ENCODE data around the gene RCN2.

RCN2 gene

GRCh38 chr15:76939715-76940114, 8.2 kb downstream of the RCN2 start:
- TF ChIP-seq, protein P1, sequence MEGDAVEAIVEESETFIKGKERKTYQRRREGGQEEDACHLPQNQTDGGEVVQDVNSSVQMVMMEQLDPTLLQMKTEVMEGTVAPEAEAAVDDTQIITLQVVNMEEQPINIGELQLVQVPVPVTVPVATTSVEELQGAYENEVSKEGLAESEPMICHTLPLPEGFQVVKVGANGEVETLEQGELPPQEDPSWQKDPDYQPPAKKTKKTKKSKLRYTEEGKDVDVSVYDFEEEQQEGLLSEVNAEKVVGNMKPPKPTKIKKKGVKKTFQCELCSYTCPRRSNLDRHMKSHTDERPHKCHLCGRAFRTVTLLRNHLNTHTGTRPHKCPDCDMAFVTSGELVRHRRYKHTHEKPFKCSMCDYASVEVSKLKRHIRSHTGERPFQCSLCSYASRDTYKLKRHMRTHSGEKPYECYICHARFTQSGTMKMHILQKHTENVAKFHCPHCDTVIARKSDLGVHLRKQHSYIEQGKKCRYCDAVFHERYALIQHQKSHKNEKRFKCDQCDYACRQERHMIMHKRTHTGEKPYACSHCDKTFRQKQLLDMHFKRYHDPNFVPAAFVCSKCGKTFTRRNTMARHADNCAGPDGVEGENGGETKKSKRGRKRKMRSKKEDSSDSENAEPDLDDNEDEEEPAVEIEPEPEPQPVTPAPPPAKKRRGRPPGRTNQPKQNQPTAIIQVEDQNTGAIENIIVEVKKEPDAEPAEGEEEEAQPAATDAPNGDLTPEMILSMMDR (conservative IDR thresholded peaks at IDR 0.05) = no peak
- no peak overlapping the region for H3K27ac ChIP-seq

DNA sequence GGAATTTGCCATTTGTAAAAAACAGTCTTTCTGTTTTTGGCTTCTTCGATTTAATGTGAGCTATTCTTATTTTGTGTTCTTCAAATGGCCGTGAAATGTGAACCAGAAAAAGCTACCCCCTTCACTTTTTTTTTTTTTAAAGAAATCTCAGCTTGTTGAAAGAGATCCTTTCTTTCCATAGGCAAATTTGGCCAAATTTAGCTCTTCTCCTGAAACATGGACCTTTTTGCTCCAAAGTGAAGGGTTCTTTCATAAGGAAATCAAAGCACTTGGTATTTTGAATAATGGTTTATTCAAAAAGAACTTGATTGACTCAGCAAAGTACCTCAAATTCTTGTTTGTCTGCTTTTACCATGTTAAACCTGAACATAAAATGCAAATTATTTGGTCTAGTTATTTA, 10.1 kb downstream of the RCN2 start:
- H3K27ac ChIP-seq = no peak overlapping the region
- TF ChIP-seq, protein P1 (conservative IDR thresholded peaks at IDR 0.05) = no peak; the same call in 1 of the 2 replicates

GRCh38 chr15:76942331-76942730, 10.8 kb downstream of the RCN2 start:
- H3K27ac ChIP-seq = no peak overlapping the region
- TF ChIP-seq, protein P1 (conservative IDR thresholded peaks at IDR 0.05) = no peak

GRCh38 chr15:76945494-76946093, 14.0 kb downstream of the RCN2 start:
- TF ChIP-seq, protein P1 (conservative IDR thresholded peaks at IDR 0.05) = no peak
- no peak overlapping the region for H3K27ac ChIP-seq

- peak overlapping the region; percentile 34 for H3K27ac ChIP-seq
- TF ChIP-seq, protein P1 (conservative IDR thresholded peaks at IDR 0.05) = no peak
Observed at GRCh38 chr15:76947454-76947853, 15.9 kb downstream of the RCN2 start.

DNA sequence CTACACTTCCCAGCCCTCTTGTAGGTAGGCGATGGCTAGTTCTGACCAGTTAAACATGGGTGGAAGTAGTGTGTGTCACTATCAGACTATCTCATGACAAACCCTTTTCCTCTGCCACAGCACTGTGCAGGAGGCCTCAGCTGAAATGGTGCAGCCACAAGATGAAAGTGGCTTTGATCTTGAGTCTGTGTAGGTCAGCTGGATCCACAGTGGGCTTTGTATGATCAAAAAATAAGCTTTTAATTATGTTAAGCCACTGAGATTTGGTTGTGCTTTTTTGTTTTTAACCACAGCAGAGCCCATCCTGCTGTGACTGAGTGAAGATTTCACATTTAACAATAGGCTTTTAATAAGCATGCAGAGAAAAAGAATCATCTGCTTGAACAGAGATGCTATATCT, 19.7 kb downstream of the RCN2 start:
- peak overlapping the region; percentile 43; the same call in 1 of the 2 replicates for H3K27ac ChIP-seq
- TF ChIP-seq, protein P1 (conservative IDR thresholded peaks at IDR 0.05) = no peak

DNA sequence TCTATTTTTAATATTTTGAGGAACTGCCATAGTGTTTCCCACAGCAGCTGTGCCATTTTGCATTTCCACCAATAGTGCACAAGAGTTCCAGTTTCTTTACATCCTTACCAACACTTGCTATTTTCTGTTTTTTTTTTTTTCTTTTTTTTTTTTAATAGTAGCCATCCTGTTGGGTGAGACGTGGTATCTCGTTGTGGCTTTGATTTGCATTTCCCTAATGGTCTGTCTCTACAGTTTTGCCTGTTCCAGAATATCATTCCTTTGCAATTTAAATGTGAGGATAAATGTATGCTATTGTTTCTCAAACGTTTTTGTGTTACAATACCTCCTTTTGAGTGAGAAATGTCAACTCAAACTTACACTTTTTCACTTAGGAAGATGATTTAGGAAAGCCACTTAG, 22.4 kb downstream of the RCN2 start:
- H3K27ac ChIP-seq = peak overlapping the region; percentile 82
- TF ChIP-seq, protein P1 (conservative IDR thresholded peaks at IDR 0.05) = no peak

All from VCaP (cell line).